ENCODE data around the gene GALNT3.
A peak's percentile ranks its signal among the peaks of the same experiment; 100 is the strongest.

GALNT3 gene

GRCh38 chr2:165795011-165795410 lies 964 bp upstream of the GALNT3 start:
- DNase-seq, result no peak

GRCh38 chr2:165794536-165794928 lies 485 bp upstream of the GALNT3 start:
- no peak for DNase-seq

- no peak for DNase-seq
These were observed 777 bp downstream of the GALNT3 start for GRCh38 chr2:165793161-165793778.

DNA sequence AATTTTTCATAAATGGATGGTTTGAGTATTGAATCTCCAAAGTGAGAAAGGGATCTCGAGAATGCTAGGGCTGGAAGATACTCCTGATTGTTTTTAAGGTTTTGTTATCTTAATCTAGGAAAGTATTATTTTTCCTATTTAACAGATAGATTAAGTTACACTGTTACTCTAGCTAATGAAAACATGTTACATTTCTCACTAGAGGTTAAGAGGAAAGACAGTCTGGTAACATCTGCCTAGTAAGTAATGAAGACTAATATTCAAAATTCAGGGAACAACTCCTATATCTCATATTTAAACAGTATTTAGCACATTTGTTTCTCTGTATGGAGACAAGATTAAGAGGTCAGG lies 2.0 kb downstream of the GALNT3 start:
- DNase-seq, result no peak

GRCh38 chr2:165791421-165792103 lies 2.5 kb downstream of the GALNT3 start:
- DNase-seq, result no peak

DNA sequence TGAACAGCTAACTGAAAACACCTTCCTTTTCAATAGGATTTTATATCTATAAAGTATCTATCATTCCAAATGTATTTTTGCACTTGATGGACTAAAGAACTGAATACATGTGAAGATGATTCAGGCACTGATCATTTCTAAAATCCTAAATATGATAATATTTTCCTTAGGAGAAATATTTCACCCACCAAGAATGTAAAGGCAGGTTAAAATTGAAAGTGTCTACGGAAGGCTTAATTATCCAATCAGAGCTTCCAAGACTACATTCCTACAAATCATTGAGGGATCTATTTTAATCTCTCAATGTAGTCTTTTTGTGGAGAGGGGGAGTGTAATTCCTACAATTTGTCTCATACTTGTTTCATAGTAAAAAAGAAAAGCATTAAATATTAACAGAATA lies 3.6 kb downstream of the GALNT3 start:
- DNase-seq, result no peak

GRCh38 chr2:165787334-165787733 lies 6.7 kb downstream of the GALNT3 start:
- DNase-seq, result no peak

GRCh38 chr2:165779706-165780105 lies 14.3 kb downstream of the GALNT3 start:
- no peak for DNase-seq

DNA sequence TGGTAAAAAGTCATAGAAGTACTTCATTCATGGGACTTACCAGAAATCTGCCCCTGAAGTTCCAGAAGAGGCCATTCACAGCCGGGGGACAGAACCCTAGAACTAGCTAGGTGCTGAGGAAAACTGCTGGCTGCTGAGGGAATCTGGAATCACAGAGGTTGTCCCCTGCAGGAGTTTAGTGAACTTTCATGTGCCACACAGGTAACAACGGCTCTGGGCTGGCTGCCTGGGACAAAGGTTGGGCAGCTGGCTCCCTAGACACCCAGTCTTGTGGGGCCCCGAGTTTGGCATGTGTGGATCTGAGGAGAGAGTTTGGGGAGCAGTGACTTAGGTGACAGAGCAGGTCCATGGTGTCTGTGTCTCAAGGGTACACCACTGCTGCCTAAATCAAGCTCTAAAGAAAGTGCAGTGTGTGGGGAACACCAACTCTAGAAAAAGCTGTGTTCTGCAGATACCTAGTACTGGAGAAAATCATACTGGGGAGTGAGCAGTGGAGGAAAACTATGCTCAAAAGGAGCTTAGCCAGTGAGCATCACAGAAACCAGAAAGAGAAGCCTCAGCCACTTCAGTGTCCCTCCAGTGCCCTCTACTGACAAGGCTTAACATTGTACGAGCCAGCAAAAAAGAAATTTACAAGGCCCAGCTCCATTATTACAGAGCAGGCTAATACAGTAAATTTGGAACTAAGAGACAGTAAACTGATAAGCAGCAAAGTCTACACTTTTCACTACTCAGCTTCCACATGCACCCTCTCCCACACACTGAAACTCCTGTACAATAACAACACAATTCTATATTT lies 15.2 kb downstream of the GALNT3 start:
- peak; percentile 29 for DNase-seq

DNA sequence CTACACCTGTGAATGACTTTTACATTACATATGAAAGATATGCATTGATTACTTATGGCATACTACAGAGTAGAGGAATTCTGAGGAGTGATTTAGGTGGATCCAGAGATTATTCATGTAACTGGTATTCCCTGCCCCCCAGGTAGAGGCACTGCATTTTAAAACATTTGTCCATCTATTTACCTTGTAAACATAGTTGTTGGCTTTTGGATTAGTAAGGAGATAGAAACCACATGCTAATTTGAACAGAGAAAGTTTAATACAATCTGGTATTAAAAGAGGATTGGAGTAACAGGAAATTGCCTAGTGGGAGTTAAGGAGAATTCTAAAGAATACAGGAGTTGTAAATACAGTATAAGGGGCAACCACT lies 15.9 kb downstream of the GALNT3 start:
- no peak for DNase-seq

DNA sequence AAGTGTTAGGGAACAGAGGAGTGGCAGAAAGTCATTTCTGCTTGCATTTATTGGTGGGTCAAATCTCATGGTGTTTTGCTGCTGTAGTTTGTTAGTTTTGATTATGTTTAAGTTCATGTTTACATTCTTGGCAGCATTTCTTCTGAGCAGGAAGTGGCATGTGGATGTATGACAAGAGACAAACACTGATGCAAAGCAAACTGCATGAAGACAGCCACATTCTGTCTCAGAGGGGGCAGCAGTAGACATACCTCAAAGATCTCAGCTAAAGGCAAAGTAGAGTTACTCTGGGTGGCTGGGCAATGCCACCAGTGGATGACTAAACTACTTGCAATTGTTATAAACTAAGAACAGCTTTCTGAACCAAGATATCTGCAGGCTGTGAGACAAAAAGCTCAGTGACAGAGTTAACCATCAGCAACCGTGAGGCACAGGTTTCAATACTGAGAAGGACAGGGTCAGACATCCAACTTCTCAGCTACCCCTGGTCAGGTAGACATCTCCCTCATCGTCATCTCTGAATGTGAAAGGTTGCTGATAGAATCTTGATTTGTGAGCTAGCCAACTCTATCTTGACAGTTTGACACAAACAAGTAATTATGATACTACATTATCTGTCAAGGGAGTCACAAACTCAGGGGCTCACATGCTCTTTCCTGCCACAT lies 16.4 kb downstream of the GALNT3 start:
- DNase-seq, result no peak

DNA sequence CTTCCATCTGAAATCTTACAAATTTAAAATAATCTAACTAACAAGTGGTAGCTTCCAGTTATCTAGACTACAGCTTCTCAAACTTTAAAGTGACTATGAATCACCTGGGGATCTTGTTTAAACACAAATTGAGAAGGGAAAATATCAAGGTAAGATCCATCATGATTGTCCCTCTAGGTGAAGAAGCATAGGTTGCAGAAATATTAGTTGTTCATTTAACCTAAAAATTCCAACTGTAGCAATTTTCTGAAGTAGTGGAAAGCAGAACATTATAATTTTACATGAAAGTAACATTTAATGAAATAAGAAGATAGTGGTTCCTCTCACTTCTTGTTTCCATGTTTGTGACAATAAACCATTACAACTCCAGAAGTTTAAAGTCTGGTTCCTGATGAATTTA lies 17.3 kb downstream of the GALNT3 start:
- no peak for DNase-seq

DNA sequence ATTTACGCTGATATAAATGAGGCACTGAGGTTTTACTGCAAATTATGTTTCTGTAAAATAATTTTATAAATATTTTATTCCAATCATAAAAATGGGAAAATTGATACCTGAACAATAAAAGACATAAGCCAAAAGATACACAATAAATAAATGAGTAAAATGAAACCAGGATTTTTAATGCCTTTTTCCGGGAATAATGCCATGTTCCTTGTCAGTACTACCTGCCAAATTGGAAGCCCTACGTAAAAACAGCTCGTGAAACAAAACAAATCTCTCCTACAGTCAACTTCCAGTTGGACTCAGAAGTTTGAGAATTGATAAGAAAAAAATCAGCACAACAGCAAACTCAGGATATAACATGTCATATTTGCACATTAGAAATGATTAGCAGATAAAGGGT lies 18.0 kb downstream of the GALNT3 start:
- peak; percentile 54 for DNase-seq

GRCh38 chr2:165773684-165774083 lies 20.4 kb downstream of the GALNT3 start:
- no peak for DNase-seq

DNA sequence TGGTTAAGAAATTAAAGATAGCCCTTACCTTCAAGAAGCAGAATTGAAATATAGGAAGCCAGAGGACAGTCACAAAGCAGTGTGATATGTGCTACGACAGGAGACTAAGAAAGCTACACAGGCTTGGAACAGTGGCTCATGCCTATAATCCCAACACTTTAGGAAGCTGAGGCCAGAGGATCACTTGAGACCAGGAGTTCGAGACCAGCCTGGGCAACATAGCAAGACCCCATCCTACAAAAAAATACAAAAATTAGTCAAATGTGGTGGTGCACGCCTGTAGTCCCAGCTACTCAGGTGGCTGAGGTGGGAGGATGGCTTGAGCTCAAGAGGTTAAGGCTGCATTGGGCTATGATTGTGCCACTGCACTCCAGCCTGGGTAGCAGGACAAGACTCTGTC lies 21.9 kb downstream of the GALNT3 start:
- DNase-seq, result no peak

DNA sequence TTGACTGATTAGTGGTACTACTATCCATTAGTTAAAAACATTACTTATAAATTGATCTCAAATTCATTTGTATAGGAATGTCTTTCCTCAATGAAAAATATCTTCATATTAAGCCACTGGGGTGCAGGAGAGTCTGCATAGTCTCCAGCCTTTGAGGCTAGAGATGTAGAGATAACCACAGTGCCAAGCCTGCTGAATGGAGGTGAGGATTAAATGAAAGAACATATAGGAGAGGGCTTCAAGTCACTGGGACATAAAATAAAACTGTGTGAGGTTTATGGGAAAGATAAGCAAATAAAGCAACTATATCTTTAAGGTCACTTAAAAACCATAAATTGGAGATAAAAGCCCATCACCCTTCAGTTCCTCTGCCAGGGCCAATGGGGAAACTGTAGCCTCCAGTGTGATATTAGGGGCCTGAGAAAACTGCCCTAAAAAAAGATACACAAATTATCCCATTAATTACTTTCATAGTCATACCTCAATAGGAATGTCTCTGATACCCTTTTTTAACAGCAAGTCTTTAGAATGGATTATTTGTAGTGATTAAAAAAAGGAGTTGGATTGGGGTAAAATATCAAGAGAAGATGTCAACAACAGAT lies 27.6 kb downstream of the GALNT3 start:
- no peak for DNase-seq

- DNase-seq, result no peak
These were observed 31.3 kb downstream of the GALNT3 start for GRCh38 chr2:165762723-165763122.

GRCh38 chr2:165757906-165758675 lies 36.0 kb downstream of the GALNT3 start:
- peak; percentile 80 for DNase-seq

- DNase-seq, result no peak
These were observed 47.5 kb downstream of the GALNT3 start for GRCh38 chr2:165746501-165746900.

GRCh38 chr2:165745916-165746315 lies 48.1 kb downstream of the GALNT3 start:
- DNase-seq, result peak; percentile 78

DNA sequence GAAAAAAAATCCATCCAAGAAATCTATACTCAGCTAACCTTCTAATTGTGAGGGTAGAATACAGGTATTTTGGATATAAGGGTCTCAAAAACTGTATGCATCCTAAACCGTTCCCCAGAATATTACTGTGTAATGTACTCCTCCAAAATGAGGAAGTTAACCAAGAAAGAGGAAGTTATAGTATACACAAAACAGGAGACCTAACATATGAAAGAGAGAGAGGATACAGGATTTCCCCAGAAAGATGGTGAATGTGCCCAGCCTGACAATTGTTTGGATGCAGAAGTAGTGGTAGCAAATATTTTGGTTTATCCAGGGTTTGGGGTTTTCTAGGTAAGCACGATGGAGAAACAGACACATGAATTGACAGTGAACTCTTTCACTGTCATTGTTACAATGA lies 50.6 kb downstream of the GALNT3 start:
- no peak for DNase-seq

GRCh38 chr2:165725421-165725820 lies 68.6 kb downstream of the GALNT3 start:
- DNase-seq, result no peak

DNA sequence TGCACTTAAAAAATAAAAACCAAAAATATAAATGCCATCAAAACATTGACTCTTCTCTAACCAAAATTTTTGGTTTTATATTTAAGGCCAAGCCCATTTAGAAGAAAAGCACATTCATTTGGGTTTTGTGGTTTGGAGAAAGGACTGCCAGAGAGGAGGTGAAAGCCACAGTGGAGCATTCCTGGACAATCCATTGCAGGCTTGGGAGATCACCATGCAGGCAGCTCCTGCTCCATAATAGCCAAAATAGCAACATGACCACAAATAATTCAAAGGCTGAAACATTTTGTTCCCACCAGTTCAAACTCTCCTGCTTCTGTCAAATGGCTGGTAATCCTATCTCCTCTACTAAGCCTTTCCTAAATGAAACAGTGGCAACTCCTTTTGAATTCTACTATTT lies 73.5 kb downstream of the GALNT3 start:
- no peak for DNase-seq

Data from NCI-H446 treated with DMSO at 0.1 percent for 48 hours (cell line).